A549 treated with AZD9567 at 1 μM for 4 hours (cell line): ENCODE results near the gene PTPMT1. TPM values are rescaled to one million over a fixed set of nuclear protein-coding genes. Genes with fewer than 3 reads are reported as not detected.

Source experiments
- total RNA-seq: library from RNA; stranded (reverse); fragments of 200-300 nt; extraction: Qiagen RNA extraction; gene quantifications from 5 replicates; pipeline ENCODE4 v1.2.3, GENCODE V29; 2022; ENCODE audit not compliant: insufficient read depth

Gene PTPMT1
- total RNA-seq, result 49.8 to 82.8 TPM (median 75.8 TPM) in 5 replicates

GRCh38 chr11:47565340-47566148 is at the start of gene PTPMT1:
Gene PTPMT1, plus strand, starts transcription at chr11:47565599. Its CDS starts 24 bp downstream, at chr11:47565623.

GRCh38 chr11:47552566-47553405 is 12.6 kb upstream of the PTPMT1 start, which contains the start of gene CELF1:
Gene CELF1, minus strand, starts transcription at chr11:47553132. Its CDS starts 53,609 bp downstream, at chr11:47499523.

GRCh38 chr11:47578524-47579494 is 13.4 kb downstream of the PTPMT1 start, which contains the start of the genes KBTBD4 and NDUFS3:
Gene KBTBD4, minus strand, starts transcription at chr11:47578970. Its CDS starts 19 bp downstream, at chr11:47578951.
Gene NDUFS3, plus strand, starts transcription at chr11:47579074. Its CDS starts 18 bp downstream, at chr11:47579092.

GRCh38 chr11:47586098-47586855 is 20.9 kb downstream of the PTPMT1 start, which contains the start of gene FAM180B:
Gene FAM180B, plus strand, starts transcription at chr11:47586678. Its CDS starts 91 bp downstream, at chr11:47586769.

GRCh38 chr11:47593934-47594855 is 28.8 kb downstream of the PTPMT1 start, which contains the start of gene C1QTNF4:
Gene C1QTNF4, minus strand, starts transcription at chr11:47594411. Its CDS starts 3,601 bp downstream, at chr11:47590810.

Other genes with a start within 250 kb of the PTPMT1 start
- gene MYBPC3, start 212.9 kb upstream of the PTPMT1 start, total RNA-seq, result 0.05 to 0.09 TPM (median 0.05 TPM) in 4 of 5 replicates, not detected in the other
- 0.09 to 0.13 TPM (median 0.11 TPM) in 3 of 5 replicates, not detected in the others for gene SPI1, start 187.1 kb upstream of the PTPMT1 start, total RNA-seq
- gene SLC39A13, start 157.0 kb upstream of the PTPMT1 start, total RNA-seq, result 41.7 to 59.2 TPM (median 54.4 TPM) in 5 replicates
- gene PSMC3, start 139.2 kb upstream of the PTPMT1 start, total RNA-seq, result 178 to 312 TPM (median 192 TPM) in 5 replicates
- gene RAPSN, start 116.5 kb upstream of the PTPMT1 start, total RNA-seq, result 0.11 to 0.45 TPM (median 0.26 TPM) in 4 of 5 replicates, not detected in the other
- gene CELF1, start 12.5 kb upstream of the PTPMT1 start, total RNA-seq, result 46.1 to 70.6 TPM (median 47.7 TPM) in 5 replicates
- gene KBTBD4, start 13.4 kb downstream of the PTPMT1 start, total RNA-seq, result 16.1 to 22.1 TPM (median 16.2 TPM) in 5 replicates
- 114 to 141 TPM (median 141 TPM) in 5 replicates for gene NDUFS3, start 13.5 kb downstream of the PTPMT1 start, total RNA-seq
- gene FAM180B, start 21.1 kb downstream of the PTPMT1 start, total RNA-seq, result 0.06 TPM in 2 of 5 replicates, not detected in the others
- 0.07 to 0.19 TPM (median 0.08 TPM) in 3 of 5 replicates, not detected in the others for gene C1QTNF4, start 28.8 kb downstream of the PTPMT1 start, total RNA-seq
- 128 to 156 TPM (median 136 TPM) in 5 replicates for gene MTCH2, start 77.0 kb downstream of the PTPMT1 start, total RNA-seq
- gene AGBL2, start 149.8 kb downstream of the PTPMT1 start, total RNA-seq, result 0.83 to 1.7 TPM (median 1.2 TPM) in 4 of 5 replicates, not detected in the other
- 39.7 to 57.2 TPM (median 51.8 TPM) in 5 replicates for gene FNBP4, start 201.7 kb downstream of the PTPMT1 start, total RNA-seq